NCI-H82 treated with DMSO at 0.1 percent for 48 hours (cell line): ENCODE results near the gene RAB1B.

Source experiments
- DNase-seq: peaks from one replicate; lab custom pipeline; 2025; ENCODE audit not compliant: unreplicated experiment; lab: John Stamatoyannopoulos, UW

Gene RAB1B

GRCh38 chr11:66282468-66283455 lies 14.3 kb downstream of the RAB1B start:
- DNase-seq, result peak; percentile 68

- DNase-seq, result no peak
Measured at GRCh38 chr11:66283461-66284105, 15.1 kb downstream of the RAB1B start.

- DNase-seq, result no peak
Measured at GRCh38 chr11:66284526-66285078, 16.2 kb downstream of the RAB1B start.

- no peak for DNase-seq
Measured at GRCh38 chr11:66285250-66285947, 17.0 kb downstream of the RAB1B start.

GRCh38 chr11:66286699-66287098 lies 18.3 kb downstream of the RAB1B start:
- DNase-seq, result no peak

- DNase-seq, result no peak
Measured at GRCh38 chr11:66287211-66287888, 18.9 kb downstream of the RAB1B start.

GRCh38 chr11:66287889-66288670 lies 19.6 kb downstream of the RAB1B start:
- no peak for DNase-seq

GRCh38 chr11:66288671-66289547 lies 20.5 kb downstream of the RAB1B start, which contains the start of gene YIF1A:
TSS of gene YIF1A (minus strand) at chr11:66289143. CDS start at chr11:66288985, 158 bp downstream.
- peak; percentile 95 for DNase-seq

GRCh38 chr11:66289548-66290329 lies 21.3 kb downstream of the RAB1B start:
- no peak for DNase-seq

- no peak for DNase-seq
Measured at GRCh38 chr11:66290330-66290621, 21.8 kb downstream of the RAB1B start.

- DNase-seq, result no peak
Measured at GRCh38 chr11:66291303-66291705, 22.9 kb downstream of the RAB1B start.

- DNase-seq, result no peak
Measured at GRCh38 chr11:66291706-66292542, 23.5 kb downstream of the RAB1B start, which contains the start of gene TMEM151A. TSS of gene TMEM151A (plus strand) at chr11:66291894. CDS start at chr11:66292014, 120 bp downstream.

GRCh38 chr11:66292543-66293332 lies 24.3 kb downstream of the RAB1B start:
- no peak for DNase-seq

GRCh38 chr11:66293352-66293751 lies 24.9 kb downstream of the RAB1B start:
- no peak for DNase-seq

GRCh38 chr11:66293777-66294625 lies 25.6 kb downstream of the RAB1B start:
- DNase-seq, result no peak
